ENCODE results near the gene CTBP1.

Gene CTBP1

DNA sequence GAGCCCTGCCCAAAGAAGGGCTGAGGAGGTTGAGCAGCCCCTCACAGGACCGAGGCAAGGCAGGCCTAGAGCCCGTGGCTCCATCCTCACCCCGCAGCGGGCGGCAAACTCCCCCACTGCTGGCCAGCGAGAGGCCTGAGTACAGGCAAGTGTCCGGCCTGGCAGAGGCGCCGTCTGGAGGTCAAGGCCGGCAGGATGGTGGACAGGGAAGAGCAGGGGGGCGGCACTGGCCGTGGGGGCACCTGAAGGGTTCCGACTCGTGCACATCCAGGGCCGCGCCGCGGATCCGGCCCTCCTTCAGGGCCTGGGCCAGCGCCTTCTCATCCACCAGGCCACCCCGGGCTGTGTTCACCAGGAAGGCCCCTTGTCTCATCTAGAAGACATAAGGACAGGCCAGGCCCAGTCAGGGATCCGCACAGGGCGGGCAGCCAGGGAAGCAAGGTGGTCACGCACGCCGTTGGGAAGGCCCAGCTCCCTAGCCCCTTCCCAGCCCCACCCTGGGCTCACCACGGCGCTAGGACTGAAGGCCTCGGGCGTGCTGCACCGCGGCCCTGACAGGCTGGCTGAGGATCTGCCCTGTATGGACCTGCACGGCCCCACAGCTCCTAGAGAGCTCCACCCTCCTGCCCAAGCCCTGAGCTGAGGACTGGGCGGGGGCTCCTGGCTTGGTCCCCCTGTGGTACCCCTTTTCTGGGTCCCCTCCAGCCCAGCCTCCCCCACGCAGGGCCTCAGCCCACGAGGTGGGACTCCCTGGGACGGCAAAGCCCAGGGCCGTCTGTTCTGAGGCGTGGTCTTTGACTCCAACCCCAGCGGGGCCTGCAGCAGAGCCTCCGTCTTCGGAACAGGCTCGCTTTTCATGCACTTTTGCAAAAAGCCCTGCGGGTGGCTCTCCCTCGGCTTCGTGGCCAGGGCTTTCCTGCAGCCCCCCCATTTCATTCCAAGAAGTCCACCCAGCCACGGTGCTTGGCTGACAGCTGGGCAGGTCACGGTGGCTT lies 34.5 kb downstream of the CTBP1 start:
- in situ Hi-C loops (cut with HindIII; ENCODE audit: low sequenced_read_pairs): no loop called here

- in situ Hi-C loops (cut with HindIII; ENCODE audit: low sequenced_read_pairs): no loop called here
Observed at GRCh38 chr4:1213336-1213995, 35.5 kb downstream of the CTBP1 start.

DNA sequence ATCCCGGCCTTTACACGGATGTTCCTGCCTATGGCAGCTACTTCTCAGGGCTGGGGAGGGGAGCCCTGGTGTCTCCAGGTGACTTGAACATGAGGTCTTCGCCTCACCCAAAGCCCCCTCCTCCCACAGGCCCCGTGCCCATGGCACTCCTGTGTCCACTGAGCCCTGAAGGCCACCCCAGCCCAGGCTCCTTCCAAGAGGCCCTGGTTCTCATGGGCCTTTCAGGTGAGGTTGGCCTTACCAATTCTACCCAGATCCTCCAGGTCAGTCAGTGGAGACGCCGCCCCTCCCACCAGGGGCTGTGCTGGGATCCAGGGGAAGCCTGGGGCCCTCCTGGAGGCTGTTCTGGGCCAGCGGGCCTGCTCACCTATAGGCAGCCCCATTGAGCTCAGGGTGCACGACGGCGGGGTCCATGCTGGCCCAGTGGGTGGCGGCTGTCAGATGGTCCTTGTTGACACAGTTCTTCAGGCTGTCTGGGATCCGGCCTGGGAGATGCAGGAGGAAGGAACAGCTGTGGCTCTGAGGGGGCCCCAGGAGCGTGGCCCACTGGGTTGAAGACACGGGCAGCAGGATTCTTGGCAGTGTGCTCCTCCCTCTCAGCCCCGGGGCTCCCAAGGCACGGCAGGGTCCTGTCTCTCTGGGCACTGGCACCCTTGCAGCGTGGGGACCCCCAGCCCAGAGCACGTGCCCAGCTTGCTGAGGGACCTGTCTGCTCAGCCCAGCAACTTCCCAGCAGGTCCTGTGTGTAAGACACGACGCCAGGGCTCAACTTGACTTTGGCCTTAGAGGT lies 36.2 kb downstream of the CTBP1 start:
- in situ Hi-C loops (cut with HindIII; ENCODE audit: low sequenced_read_pairs): no loop called here

DNA sequence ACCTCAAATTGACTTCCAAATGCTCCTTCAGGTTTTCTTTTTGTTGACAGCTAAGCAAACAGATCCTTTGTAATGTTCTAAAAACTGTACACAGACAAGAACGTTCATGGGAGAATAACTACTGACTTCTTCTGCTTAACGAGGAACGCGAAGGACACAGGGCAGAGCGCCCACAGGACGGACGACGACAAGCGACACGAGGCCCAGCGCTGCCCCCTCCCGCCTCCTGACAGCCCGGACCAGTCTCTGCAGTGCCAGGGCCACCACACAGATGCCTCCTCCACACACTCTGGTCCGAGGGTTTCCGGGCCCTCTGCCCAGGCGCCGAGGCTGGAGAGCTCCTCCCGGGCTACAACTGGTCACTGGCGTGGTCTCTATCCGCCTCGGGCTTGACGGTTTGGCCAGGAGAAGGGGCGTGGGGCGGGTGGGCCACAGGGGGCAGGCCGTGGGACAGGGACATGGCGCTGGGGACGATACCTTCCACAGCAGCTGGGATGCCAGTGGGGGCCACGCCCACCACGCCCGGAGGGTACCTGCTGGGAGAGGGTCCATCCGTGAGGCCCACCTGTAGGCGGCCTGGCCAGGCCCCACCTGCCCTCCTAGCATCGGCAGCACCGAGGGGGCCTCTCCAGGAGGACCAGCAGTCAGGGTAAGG lies 36.9 kb downstream of the CTBP1 start:
- in situ Hi-C loops (cut with HindIII; ENCODE audit: low sequenced_read_pairs): no loop called here

- in situ Hi-C loops (cut with HindIII; ENCODE audit: low sequenced_read_pairs): no loop called here
Observed at GRCh38 chr4:1211371-1211770, 37.6 kb downstream of the CTBP1 start.

- in situ Hi-C loops (cut with HindIII; ENCODE audit: low sequenced_read_pairs): no loop called here
Observed at GRCh38 chr4:1210971-1211370, 38.0 kb downstream of the CTBP1 start.

DNA sequence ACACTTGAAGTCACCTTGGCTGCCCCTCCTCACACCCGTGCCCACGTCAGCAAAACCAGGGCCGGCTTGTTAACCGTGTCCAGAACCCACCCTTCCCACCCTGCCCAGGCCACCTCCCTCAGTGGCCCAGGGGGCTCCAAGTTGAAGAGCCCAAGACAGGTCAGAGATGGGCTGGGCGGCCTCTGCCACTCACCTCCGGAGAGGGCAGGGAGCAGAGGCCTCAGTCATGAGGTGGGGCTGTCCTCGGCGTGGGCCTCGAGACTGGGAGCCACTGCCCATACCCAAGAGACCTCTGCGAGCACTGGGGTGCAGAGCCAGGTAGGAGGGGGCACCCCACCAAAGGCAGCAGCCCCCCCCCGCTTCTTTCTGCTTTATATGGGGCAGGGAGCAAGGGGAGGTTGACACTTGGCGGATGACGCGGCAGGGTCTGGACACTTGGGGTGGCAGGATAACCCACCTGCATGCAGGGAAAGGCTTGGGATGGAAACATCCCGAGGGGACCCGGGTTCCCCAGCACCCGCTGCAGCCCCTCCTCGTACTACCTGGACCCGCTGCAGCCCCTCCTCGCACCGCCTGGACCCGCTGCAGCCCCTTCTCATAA lies 38.6 kb downstream of the CTBP1 start:
- in situ Hi-C loops (cut with HindIII; ENCODE audit: low sequenced_read_pairs): no loop called here

- in situ Hi-C loops (cut with HindIII; ENCODE audit: low sequenced_read_pairs): no loop called here
Observed at GRCh38 chr4:1209821-1210220, 39.1 kb downstream of the CTBP1 start.

DNA sequence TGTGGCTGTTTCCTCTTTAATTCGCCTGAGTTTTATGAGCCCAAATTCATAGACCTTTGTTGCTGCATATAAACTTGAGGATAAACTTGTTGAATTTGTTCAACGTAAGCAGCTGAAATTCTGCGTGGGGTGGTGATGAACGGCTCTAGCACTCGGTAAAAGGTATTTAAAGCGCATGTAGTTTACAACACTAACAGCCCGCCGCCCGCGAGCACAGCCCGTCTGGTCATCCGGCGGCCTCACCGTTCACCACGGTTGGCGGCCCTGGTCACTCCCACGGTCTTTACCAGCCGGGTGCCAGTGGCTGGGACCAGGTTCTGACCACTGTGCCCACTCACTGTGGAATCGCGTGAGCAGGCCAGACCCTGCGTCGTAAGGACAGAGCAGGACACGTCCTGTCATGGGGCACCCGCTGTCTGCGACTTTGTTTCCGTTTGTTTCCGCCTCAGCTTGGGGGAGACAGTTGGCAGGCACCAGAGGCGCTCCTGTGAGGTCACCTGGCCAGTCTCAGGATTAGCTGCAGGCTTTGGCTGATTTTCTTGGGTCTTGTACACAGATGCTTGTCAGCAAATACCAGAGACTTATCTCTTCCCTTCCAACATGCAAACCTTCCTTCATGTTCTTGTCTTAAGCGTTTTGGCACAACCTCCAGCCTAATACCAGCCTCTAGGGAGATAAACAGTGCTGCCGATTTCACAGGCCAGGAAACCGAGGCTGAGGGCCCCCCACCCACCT lies 39.8 kb downstream of the CTBP1 start:
- in situ Hi-C loops (cut with HindIII; ENCODE audit: low sequenced_read_pairs): no loop called here

DNA sequence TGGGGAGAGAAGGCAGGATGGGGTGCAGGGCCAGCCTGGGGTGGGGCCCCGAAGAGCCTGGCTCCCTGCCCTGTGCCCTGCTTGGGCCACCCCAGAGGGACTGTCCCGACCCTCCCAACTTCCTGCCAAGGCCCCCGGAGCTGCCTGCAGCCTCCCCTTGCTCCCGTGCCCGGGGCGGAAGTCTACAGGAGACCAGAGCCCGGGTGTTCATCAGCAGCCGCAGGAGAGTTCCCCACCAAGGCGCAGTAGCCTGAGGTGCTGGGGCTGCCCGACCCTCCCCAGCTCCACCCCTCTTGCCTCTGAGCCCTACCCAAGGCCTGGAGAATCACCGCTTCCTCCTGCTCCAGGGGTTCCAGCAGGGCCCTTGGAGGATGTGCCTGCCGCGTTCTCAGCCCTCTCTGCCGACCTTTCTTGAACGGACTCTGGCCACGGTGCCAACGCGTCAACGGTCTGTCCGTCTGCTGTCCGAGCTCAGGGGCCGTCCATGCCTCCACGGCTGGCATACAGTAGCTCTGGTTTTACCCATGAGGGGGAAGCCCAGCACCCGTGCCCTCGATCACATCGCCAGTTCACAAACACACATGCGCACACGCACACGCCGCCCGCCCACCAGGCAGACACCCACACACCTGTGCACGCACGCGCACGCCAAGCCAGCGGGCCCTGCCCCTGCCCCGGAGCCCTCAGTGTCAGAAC lies 40.5 kb downstream of the CTBP1 start:
- in situ Hi-C loops (cut with HindIII; ENCODE audit: low sequenced_read_pairs): no loop called here

- in situ Hi-C loops (cut with HindIII; ENCODE audit: low sequenced_read_pairs): no loop called here
Observed at GRCh38 chr4:1207603-1208265, 41.2 kb downstream of the CTBP1 start.

GRCh38 chr4:1207157-1207470 lies 41.8 kb downstream of the CTBP1 start:
- in situ Hi-C loops (cut with HindIII; ENCODE audit: low sequenced_read_pairs): no loop called here

- in situ Hi-C loops (cut with HindIII; ENCODE audit: low sequenced_read_pairs): no loop called here
Observed at GRCh38 chr4:1206299-1207156, 42.4 kb downstream of the CTBP1 start.

DNA sequence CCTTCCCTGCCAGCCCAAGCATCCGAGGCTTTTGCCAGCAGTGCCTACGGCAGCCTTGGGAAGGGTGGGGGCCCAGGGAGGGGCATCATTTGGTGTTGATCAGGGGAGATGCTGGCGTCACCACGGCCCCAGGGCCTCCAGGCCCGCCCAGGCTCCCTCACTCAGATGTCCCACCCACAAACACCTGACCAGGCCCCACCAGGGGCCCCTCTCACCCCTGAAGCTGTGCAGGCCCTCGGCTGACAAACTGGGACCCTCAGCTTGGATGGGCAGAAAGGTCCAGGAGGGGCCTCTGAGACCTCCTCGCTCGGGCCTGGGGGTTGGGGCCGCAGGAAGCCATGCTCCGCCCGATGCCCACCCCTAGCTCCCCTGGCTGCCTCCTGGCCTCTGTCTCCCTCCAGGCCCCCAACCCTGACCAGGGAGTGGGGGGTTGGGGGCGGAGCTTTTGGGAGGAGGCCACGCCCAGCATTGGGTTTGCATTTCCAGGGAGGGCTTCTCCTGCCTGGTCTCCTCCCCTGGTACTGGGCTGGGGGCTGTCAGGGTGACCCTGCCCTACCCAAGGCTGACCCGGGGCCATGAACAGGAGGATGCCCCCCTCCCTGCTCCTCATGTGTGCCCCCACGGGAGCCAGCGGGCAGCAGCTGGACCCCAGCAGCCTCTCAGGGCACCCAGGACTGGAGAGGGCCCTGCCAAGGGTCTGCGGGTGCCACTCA lies 43.2 kb downstream of the CTBP1 start:
- in situ Hi-C loops (cut with HindIII; ENCODE audit: low sequenced_read_pairs): no loop called here

GRCh38 chr4:1204828-1205585 lies 43.9 kb downstream of the CTBP1 start:
- in situ Hi-C loops (cut with HindIII; ENCODE audit: low sequenced_read_pairs): loop anchor here (5.0 kb wide), 1 partner anchor 53 kb away; no protein-coding TSS in a partner anchor

DNA sequence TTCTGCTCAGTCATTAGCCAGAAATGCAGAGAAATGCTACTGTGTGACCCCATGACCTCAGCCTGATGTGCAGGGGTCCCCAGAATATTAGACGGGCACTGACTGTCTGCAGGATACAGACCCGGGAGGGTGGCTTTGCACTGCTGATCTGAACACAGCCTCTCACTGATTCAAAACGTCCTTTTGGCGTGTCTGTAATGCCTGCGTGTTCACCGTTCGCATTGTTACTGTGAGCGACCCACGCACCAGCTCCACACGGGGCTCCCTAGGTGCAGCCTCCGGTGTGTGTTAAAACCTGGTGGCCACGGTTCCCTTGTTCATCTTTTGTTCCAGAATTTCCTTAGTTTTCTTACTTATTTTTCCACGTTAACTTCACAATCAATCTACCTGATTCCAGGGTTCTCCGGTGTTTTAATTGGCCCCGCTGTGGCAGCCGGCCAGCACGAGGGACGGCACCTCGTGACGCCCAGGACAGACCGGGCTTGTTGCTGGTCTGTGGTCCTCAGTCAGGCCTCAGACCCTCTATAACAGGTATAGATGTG lies 44.6 kb downstream of the CTBP1 start:
- in situ Hi-C loops (cut with HindIII; ENCODE audit: low sequenced_read_pairs): loop anchor here (5.0 kb wide), 1 partner anchor 52 kb away; no protein-coding TSS in a partner anchor

Measured in endothelial cell of hepatic sinusoid (primary cell).